ENCODE data around the gene FGF7. TPM values are rescaled to one million over a fixed set of nuclear protein-coding genes. Genes with fewer than 3 reads are reported as not detected.
"Not testable (repeated sequence)": the region's sequence is repeated elsewhere in the genome, so short reads cannot be mapped to it uniquely, and the experiment has no call there.

FGF7 gene
- total RNA-seq, 1 donor from 2014 or later = 21.9 TPM

DNA sequence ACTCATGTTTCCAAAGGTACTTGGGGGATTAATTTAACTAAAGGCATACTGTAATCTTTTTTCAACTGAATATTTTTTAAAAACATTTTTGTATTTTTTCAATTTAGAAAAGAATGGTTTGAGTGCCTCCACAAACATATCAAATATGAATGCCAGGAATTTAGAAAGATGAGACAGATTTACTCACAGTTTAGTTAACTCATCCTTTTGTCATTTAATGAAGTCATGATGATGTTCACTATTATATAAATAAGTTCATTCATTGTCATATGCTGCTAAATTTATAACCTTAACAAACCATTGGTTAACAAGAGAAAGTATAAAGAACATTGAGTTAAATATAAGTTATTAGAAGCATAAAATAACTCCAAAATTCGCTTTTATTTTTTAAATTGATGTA, 50.0 kb downstream of the FGF7 start:
- H3K27ac ChIP-seq = no peak overlapping the region
- H3K4me3 ChIP-seq = no peak overlapping the region
- TF ChIP-seq, protein P1, sequence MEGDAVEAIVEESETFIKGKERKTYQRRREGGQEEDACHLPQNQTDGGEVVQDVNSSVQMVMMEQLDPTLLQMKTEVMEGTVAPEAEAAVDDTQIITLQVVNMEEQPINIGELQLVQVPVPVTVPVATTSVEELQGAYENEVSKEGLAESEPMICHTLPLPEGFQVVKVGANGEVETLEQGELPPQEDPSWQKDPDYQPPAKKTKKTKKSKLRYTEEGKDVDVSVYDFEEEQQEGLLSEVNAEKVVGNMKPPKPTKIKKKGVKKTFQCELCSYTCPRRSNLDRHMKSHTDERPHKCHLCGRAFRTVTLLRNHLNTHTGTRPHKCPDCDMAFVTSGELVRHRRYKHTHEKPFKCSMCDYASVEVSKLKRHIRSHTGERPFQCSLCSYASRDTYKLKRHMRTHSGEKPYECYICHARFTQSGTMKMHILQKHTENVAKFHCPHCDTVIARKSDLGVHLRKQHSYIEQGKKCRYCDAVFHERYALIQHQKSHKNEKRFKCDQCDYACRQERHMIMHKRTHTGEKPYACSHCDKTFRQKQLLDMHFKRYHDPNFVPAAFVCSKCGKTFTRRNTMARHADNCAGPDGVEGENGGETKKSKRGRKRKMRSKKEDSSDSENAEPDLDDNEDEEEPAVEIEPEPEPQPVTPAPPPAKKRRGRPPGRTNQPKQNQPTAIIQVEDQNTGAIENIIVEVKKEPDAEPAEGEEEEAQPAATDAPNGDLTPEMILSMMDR (IDR thresholded peaks at IDR 0.05) = no peak
- intact Hi-C loops (cut with DNase I) = no loop called here
- no peaks in the 10 kb centered on the region for H3K27me3 ChIP-seq
- no peaks in the 10 kb centered on the region for H3K36me3 ChIP-seq
- H3K9me3 ChIP-seq = no peaks in the 10 kb centered on the region
- DNase-seq (no peak), ATAC-seq (no peak)
- H3K4me1 ChIP-seq = no peaks in the 10 kb centered on the region

DNA sequence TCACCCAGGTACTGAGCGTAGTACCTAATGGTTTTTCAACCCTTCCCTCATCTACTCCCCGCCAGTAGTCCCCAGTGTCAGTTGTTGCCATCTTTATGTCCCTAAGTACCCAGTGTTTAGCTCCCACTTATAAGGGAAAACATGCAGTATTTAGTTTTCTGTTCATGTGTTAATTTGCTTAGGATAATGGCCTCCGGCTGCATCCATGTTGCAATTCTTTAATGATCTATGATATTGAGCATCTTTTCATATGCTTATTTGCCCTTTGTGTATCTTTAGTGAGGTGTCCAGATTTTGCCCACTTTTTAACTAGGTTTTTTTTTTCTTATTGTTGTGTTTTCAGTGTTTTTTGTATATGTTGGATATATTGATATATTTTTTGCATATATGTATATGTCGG, 55.0 kb downstream of the FGF7 start:
- DNase-seq; ATAC-seq; H3K4me3 ChIP-seq; intact Hi-C loops (cut with DNase I); H3K27ac ChIP-seq; H3K36me3 ChIP-seq; H3K9me3 ChIP-seq; H3K4me1 ChIP-seq; H3K27me3 ChIP-seq: not testable (repeated sequence)

DNA sequence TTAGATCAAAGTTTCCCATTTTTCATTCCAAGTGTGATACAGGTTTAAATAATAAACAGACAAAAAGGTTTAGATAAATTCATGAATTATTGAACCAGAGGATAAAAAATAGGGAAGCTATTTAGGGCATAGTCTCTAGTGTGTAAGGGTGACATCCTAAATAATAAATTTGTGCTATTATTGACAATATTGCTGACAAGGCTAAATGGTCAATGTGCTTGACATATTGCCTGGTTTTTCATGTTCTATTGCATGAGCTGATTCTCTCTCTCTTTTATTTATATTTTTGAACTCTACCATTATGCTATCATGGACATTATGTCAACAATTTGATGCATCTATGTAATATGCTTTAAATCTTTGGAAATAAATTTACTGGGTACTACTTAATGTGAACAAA, 55.9 kb downstream of the FGF7 start:
- H3K27me3 ChIP-seq; ATAC-seq; DNase-seq; intact Hi-C loops (cut with DNase I); H3K9me3 ChIP-seq; H3K4me3 ChIP-seq; H3K36me3 ChIP-seq; H3K27ac ChIP-seq; H3K4me1 ChIP-seq: not testable (repeated sequence)

DNA sequence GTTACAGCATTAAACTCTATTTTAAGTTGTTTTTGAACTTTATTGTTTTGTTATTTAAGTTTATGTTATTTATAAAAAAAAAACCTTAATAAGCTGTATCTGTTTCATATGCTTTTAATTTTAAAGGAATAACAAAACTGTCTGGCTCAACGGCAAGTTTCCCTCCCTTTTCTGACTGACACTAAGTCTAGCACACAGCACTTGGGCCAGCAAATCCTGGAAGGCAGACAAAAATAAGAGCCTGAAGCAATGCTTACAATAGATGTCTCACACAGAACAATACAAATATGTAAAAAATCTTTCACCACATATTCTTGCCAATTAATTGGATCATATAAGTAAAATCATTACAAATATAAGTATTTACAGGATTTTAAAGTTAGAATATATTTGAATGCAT, 62.4 kb downstream of the FGF7 start:
- intact Hi-C loops (cut with DNase I); H3K27ac ChIP-seq; H3K36me3 ChIP-seq; DNase-seq; H3K4me1 ChIP-seq; H3K27me3 ChIP-seq; H3K4me3 ChIP-seq; ATAC-seq; H3K9me3 ChIP-seq: not testable (repeated sequence)

DNA sequence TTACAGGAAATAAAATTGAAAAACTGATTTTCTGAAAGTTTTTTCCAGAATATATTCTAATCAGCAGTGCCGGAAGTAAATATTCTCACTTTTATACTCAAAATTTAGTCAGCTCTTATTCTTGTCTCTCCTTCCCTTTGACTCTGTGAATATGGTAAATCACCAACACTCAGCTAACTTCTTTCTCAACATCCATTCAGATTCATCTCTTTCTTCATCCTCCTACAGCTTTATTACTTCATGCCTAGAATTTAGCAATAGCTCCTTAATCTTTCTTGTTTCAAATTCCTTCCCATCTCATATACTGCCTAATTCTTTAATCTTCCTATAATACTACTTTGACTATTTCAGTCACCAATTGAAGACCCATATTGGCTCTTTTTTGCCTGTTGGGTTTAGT, 67.9 kb downstream of the FGF7 start:
- Histone ChIP-seq H3K4me3 (no peak overlapping the region), H3K27ac (no peak overlapping the region), H3K9me3 (no peaks in the 10 kb centered on the region), H3K36me3 (no peaks in the 10 kb centered on the region), H3K4me1 (no peaks in the 10 kb centered on the region), H3K27me3 (no peaks in the 10 kb centered on the region)
- TF ChIP-seq, protein P1 (IDR thresholded peaks at IDR 0.05) = no peak
- DNase-seq (no peak), ATAC-seq (no peak)
- intact Hi-C loops (cut with DNase I) = no loop called here

DNA sequence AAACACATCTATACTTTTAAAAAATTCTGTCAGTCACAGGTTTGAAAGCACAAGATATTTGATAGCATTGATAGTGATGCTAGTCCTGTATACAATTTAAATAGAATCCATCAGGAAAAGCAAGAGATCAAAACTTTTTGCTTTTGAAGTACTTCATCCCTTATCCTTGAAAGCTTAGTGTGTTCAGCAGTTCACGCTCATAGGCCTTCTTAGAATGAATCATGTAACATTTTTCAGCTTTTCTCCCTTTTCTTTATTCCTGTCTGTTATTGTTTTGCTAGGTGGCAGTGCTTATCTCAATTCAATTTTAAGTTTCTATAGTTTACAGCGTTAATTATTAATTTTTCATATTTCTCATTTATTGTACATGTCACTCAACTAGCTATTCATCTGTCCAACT, 69.1 kb downstream of the FGF7 start:
- TF ChIP-seq, protein P1 (IDR thresholded peaks at IDR 0.05) = no peak
- H3K4me3 ChIP-seq = no peak overlapping the region
- no peaks in the 10 kb centered on the region for H3K27me3 ChIP-seq
- DNase-seq = no peak
- H3K4me1 ChIP-seq = no peaks in the 10 kb centered on the region
- intact Hi-C loops (cut with DNase I) = no loop called here
- no peaks in the 10 kb centered on the region for H3K36me3 ChIP-seq
- H3K9me3 ChIP-seq = no peaks in the 10 kb centered on the region
- no peak overlapping the region for H3K27ac ChIP-seq
- ATAC-seq = no peak

DNA sequence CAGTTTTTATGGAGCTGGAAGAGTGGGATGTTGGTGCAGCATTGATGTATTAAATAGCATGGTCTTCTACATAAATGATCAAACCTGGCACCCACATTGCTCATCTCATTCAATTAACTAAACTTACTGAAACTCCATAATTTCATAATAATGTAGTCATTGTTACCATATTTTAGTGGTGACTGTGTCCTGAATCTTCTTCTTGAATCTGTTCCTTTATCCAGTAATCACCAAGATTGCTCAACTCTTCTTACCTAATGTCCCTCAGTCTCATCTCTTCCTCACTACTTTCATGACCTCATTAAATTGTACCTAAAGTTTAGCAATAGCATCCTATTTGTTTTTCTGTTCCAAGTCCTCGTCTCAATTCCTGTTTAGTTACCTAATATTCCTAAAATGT, 69.8 kb downstream of the FGF7 start:
- no peaks in the 10 kb centered on the region for H3K36me3 ChIP-seq
- no peak overlapping the region for H3K4me3 ChIP-seq
- H3K4me1 ChIP-seq = no peaks in the 10 kb centered on the region
- H3K27ac ChIP-seq = no peak overlapping the region
- TF ChIP-seq, protein P1 (IDR thresholded peaks at IDR 0.05) = no peak
- ATAC-seq = no peak
- no peak for DNase-seq
- intact Hi-C loops (cut with DNase I) = no loop called here
- H3K9me3 ChIP-seq = no peaks in the 10 kb centered on the region
- H3K27me3 ChIP-seq = no peaks in the 10 kb centered on the region
